Mesodermal cell (in vitro differentiated cells): ENCODE measurements around the gene EHBP1.
"Not testable (repeated sequence)": the region's sequence is repeated elsewhere in the genome, so short reads cannot be mapped to it uniquely, and the experiment has no call there.

Source experiments
- H3K27ac ChIP-seq: 2 replicates; pipeline ENCODE4 v1.7.0; 2013; ENCODE audit warnings: mild to moderate bottlenecking, low read depth, low read length, moderate library complexity; ENCODE audit not compliant: severe bottlenecking
- H3K36me3 ChIP-seq: 2 replicates; pipeline ENCODE4 v1.7.1; 2013; ENCODE audit warnings: mild to moderate bottlenecking, low read length, moderate library complexity; ENCODE audit not compliant: control insufficient read depth, insufficient read depth
- H3K4me1 ChIP-seq: one replicate; pipeline ENCODE4 v1.7.1; 2013; ENCODE audit warnings: mild to moderate bottlenecking, low read length; ENCODE audit not compliant: insufficient read depth, control insufficient read depth, poor library complexity, severe bottlenecking
- H3K4me3 ChIP-seq: 2 replicates; pipeline ENCODE4 v1.7.0; 2013; ENCODE audit warnings: low read length, control low read depth, mild to moderate bottlenecking; ENCODE audit not compliant: insufficient read depth, poor library complexity, severe bottlenecking; ENCODE audit errors: extremely low read depth
- H3K9me3 ChIP-seq: 2 replicates; pipeline ENCODE4 v1.7.1; 2013; ENCODE audit warnings: mild to moderate bottlenecking, low read length, moderate library complexity; ENCODE audit not compliant: control insufficient read depth
- WGBS, 2 experiments: methylation state at CpG; one replicate each; pipeline ENCODE4 v1.1.5; 2013; ENCODE audit warnings: missing lambda C conversion rate in 2 of 2; ENCODE audit not compliant: insufficient coverage in 2 of 2; 5-methylcytosine and 5-hydroxymethylcytosine counted together

EHBP1 gene

GRCh38 chr2:63012541-63012940 lies 307.0 kb downstream of the EHBP1 start:
- H3K27ac ChIP-seq: no peak overlapping the region
- no peak overlapping the region for H3K4me3 ChIP-seq
- 100% methylated on average over 1 of the region's 1 CpG; no CpG with 5 or more reads in 1 of the 2 experiments for WGBS, 2 experiments
- no peaks in the 10 kb centered on the region for H3K9me3 ChIP-seq
- no peaks in the 10 kb centered on the region for H3K4me1 ChIP-seq
- peaks cover 8% of the 10 kb centered on the region for H3K36me3 ChIP-seq

GRCh38 chr2:63013438-63013837 lies 307.9 kb downstream of the EHBP1 start:
- Histone ChIP-seq H3K9me3 (no peaks in the 10 kb centered on the region), H3K27ac (no peak overlapping the region), H3K36me3 (peaks cover 8% of the 10 kb centered on the region), H3K4me1 (no peaks in the 10 kb centered on the region), H3K4me3 (no peak overlapping the region)
- WGBS, 2 experiments: 73 to 78% methylated on average over 5 of the region's 8 CpGs

- peaks cover 8% of the 10 kb centered on the region for H3K36me3 ChIP-seq
- no peaks in the 10 kb centered on the region for H3K9me3 ChIP-seq
Observed at GRCh38 chr2:63015389-63015788, 309.9 kb downstream of the EHBP1 start.

GRCh38 chr2:63018439-63018838 lies 312.9 kb downstream of the EHBP1 start:
- H3K36me3 ChIP-seq: peaks cover 8% of the 10 kb centered on the region
- no peak overlapping the region for H3K4me3 ChIP-seq
- H3K9me3 ChIP-seq: no peaks in the 10 kb centered on the region
- no peaks in the 10 kb centered on the region for H3K4me1 ChIP-seq
- 100% methylated on average over 1 of the region's 2 CpGs; no CpG with 5 or more reads in 1 of the 2 experiments for WGBS, 2 experiments
- no peak overlapping the region for H3K27ac ChIP-seq

More at GRCh38 chr2:63015389-63015788, 309.9 kb downstream of the EHBP1 start:
- WGBS, 2 experiments: 83 to 84% methylated on average over 1 to 2 of the region's 3 CpGs
- Histone ChIP-seq H3K27ac (no peak overlapping the region), H3K4me3 (no peak overlapping the region), H3K4me1 (no peaks in the 10 kb centered on the region)

GRCh38 chr2:63019686-63020085 lies 314.2 kb downstream of the EHBP1 start:
- not testable (repeated sequence) for H3K9me3 ChIP-seq, H3K4me3 ChIP-seq, H3K4me1 ChIP-seq, H3K36me3 ChIP-seq, H3K27ac ChIP-seq
- WGBS, 2 experiments: 94 to 96% methylated on average over 7 to 8 of the region's 8 CpGs

GRCh38 chr2:63023444-63023843 lies 317.9 kb downstream of the EHBP1 start:
- H3K27ac ChIP-seq: no peak overlapping the region
- no peaks in the 10 kb centered on the region for H3K36me3 ChIP-seq
- no peak overlapping the region for H3K4me3 ChIP-seq
- 0% methylated on average over 1 of the region's 1 CpG; no CpG with 5 or more reads in 1 of the 2 experiments for WGBS, 2 experiments
- H3K4me1 ChIP-seq: no peaks in the 10 kb centered on the region
- H3K9me3 ChIP-seq: no peaks in the 10 kb centered on the region

GRCh38 chr2:63027220-63027619 lies 321.7 kb downstream of the EHBP1 start:
- 89 to 100% methylated on average over 1 of the region's 2 CpGs for WGBS, 2 experiments
- no peaks in the 10 kb centered on the region for H3K4me1 ChIP-seq
- no peaks in the 10 kb centered on the region for H3K9me3 ChIP-seq
- no peak overlapping the region for H3K4me3 ChIP-seq
- H3K27ac ChIP-seq: no peak overlapping the region
- no peaks in the 10 kb centered on the region for H3K36me3 ChIP-seq

GRCh38 chr2:63029058-63029457 lies 323.5 kb downstream of the EHBP1 start:
- Histone ChIP-seq H3K36me3 (no peaks in the 10 kb centered on the region), H3K4me3 (no peak overlapping the region), H3K4me1 (no peaks in the 10 kb centered on the region), H3K9me3 (no peaks in the 10 kb centered on the region), H3K27ac (no peak overlapping the region)
- 100% methylated on average over 1 of the region's 1 CpG for WGBS, 2 experiments

GRCh38 chr2:63034526-63034925 lies 329.0 kb downstream of the EHBP1 start:
- WGBS, 2 experiments: 68 to 83% methylated on average over 2 to 3 of the region's 4 CpGs
- H3K4me1 ChIP-seq: no peaks in the 10 kb centered on the region
- no peak overlapping the region for H3K27ac ChIP-seq
- no peaks in the 10 kb centered on the region for H3K36me3 ChIP-seq
- H3K9me3 ChIP-seq: no peaks in the 10 kb centered on the region
- no peak overlapping the region for H3K4me3 ChIP-seq

GRCh38 chr2:63035169-63035568 lies 329.7 kb downstream of the EHBP1 start:
- no peaks in the 10 kb centered on the region for H3K9me3 ChIP-seq
- H3K4me1 ChIP-seq: no peaks in the 10 kb centered on the region
- WGBS, 2 experiments: 100% methylated on average over 1 of the region's 2 CpGs

GRCh38 chr2:63035660-63036059 lies 330.1 kb downstream of the EHBP1 start:
- WGBS, 2 experiments: 90% methylated on average over 2 to 3 of the region's 4 CpGs
- H3K4me3 ChIP-seq: no peak overlapping the region
- H3K36me3 ChIP-seq: no peaks in the 10 kb centered on the region
- H3K27ac ChIP-seq: no peak overlapping the region
- no peaks in the 10 kb centered on the region for H3K9me3 ChIP-seq
- no peaks in the 10 kb centered on the region for H3K4me1 ChIP-seq

More at GRCh38 chr2:63035169-63035568, 329.7 kb downstream of the EHBP1 start:
- Histone ChIP-seq H3K27ac (no peak overlapping the region), H3K4me3 (no peak overlapping the region), H3K36me3 (no peaks in the 10 kb centered on the region)
